Gastrocnemius medialis (tissue), 4 donors: ENCODE measurements around the gene NOL4L.

ENCODE experiments used
- POLR2A ChIP-seq, 2 donors: fragments of 450-650 bp; IDR thresholded peaks; one replicate each; pipeline ENCODE4 v1.6.1; 2017; ENCODE audit warnings: antibody characterized with exemption in 2 of 2, mild to moderate bottlenecking in 2 of 2, moderate library complexity in 2 of 2
- TF ChIP-seq, protein P1 (sequence below), 5 experiments: fragments of 450-650 bp in 3 of 5; fragments of 200-600 bp in 2 of 5; sonication (generic) in 2 of 5; IDR thresholded peaks in 4 of 5; conservative IDR thresholded peaks in 1 of 5; 1 replicate in 4 of 5; 2 replicates in 1 of 5; pipeline ENCODE4 v1.5.1; 2016 to 2019; ENCODE audit warnings: antibody characterized with exemption in 5 of 5, mild to moderate bottlenecking in 3 of 5, moderate library complexity in 3 of 5

DNA sequence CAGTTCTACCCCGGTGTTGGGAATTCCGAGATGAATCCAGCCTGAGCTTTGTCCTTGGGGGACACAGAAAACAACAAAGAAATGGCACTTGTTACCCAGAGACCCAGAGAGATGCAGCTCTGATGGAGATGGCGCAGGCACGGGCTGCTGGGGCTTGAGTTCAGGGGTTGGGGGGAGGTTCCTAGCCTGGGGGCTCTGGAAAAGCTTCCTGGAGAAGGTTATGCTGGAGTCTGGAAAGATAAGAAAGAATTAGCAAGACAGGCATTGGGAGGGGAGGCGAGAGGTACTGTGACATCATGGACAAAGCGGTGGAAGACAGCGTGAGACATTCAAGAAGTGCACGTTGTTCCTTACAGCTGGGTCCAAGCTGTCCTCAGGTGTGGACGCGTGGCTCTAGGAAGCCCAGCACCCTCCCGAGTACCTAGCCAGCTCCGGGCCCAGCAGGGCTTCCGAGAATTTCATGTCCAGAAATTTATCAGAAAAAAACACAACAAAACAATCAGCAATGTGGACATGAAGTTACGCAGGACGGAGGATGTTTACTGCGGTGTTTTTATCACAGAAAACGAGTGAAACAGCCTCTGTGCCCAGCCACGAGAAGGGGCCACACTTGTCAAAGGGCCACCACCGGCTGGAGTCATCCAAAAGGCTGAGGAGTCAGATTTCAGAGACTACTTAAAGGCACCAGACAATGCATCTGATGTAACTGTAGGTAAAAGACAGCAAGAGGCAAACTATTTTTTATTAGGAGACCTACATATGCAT, 49.1 kb upstream of the NOL4L start:
- TF ChIP-seq, protein P1, sequence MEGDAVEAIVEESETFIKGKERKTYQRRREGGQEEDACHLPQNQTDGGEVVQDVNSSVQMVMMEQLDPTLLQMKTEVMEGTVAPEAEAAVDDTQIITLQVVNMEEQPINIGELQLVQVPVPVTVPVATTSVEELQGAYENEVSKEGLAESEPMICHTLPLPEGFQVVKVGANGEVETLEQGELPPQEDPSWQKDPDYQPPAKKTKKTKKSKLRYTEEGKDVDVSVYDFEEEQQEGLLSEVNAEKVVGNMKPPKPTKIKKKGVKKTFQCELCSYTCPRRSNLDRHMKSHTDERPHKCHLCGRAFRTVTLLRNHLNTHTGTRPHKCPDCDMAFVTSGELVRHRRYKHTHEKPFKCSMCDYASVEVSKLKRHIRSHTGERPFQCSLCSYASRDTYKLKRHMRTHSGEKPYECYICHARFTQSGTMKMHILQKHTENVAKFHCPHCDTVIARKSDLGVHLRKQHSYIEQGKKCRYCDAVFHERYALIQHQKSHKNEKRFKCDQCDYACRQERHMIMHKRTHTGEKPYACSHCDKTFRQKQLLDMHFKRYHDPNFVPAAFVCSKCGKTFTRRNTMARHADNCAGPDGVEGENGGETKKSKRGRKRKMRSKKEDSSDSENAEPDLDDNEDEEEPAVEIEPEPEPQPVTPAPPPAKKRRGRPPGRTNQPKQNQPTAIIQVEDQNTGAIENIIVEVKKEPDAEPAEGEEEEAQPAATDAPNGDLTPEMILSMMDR (IDR thresholded peaks at IDR 0.05 in 4 of 5, conservative IDR thresholded peaks at IDR 0.05 in 1 of 5) = no peak
- no peak for TF ChIP-seq POLR2A (IDR thresholded peaks at IDR 0.05)
